H1 (cell line): ENCODE results near the gene PLPP2. TPM values are rescaled to one million over a fixed set of nuclear protein-coding genes. Genes with fewer than 3 reads are reported as not detected.

Source experiments
- BCL11A ChIP-seq, 2 experiments: IDR thresholded peaks; one replicate each; pipeline ENCODE4 v1.6.1; 2011; ENCODE audit warnings: low read depth in 2 of 2, low read length in 2 of 2, mild to moderate bottlenecking in 2 of 2
- EGR1 ChIP-seq: IDR thresholded peaks from 2 replicates; pipeline ENCODE4 v1.6.1; 2011; ENCODE audit warnings: low read depth, low read length, borderline replicate concordance
- NANOG ChIP-seq: IDR thresholded peaks from 2 replicates; pipeline ENCODE4 v1.6.1; 2011; ENCODE audit warnings: low read length, low read depth, mild to moderate bottlenecking, inconsistent platforms; ENCODE audit not compliant: insufficient read depth, poor library complexity, severe bottlenecking
- NRF1 ChIP-seq: IDR thresholded peaks from 2 replicates; pipeline ENCODE4 v1.6.1; 2011; ENCODE audit warnings: mild to moderate bottlenecking, low read depth, low read length, improper control_type of control experiment
- RBBP5 ChIP-seq: IDR thresholded peaks from 2 replicates; pipeline ENCODE4 v1.7.1; 2012; ENCODE audit warnings: low read depth, mild to moderate bottlenecking, inconsistent platforms, low read length, moderate library complexity, borderline replicate concordance
- SIX5 ChIP-seq: IDR thresholded peaks from 2 replicates; pipeline ENCODE4 v1.6.1; 2011; ENCODE audit warnings: mild to moderate bottlenecking, low read depth, low read length
- SP2 ChIP-seq: IDR thresholded peaks from 2 replicates; pipeline ENCODE4 v1.6.1; 2012; ENCODE audit warnings: mild to moderate bottlenecking, low read length, inconsistent platforms
- TCF12 ChIP-seq: IDR thresholded peaks from 2 replicates; pipeline ENCODE4 v1.6.1; 2011; ENCODE audit warnings: low read depth, mild to moderate bottlenecking, low read length
- polyA plus RNA-seq, 7 experiments: library from polyadenylated mRNA; depleted of rRNA in 3 of 7; stranded (reverse) in 5 of 7; unstranded in 2 of 7; fragments of >200 nt in 5 of 7; fragments of 200-250 nt in 2 of 7; gene quantifications; 1 replicate in 5 of 7; 2 replicates in 1 of 7; 4 replicates in 1 of 7; pipeline versions ENCODE4 v1.2.1 to v1.2.3, GENCODE V29; 2011 to 2013; ENCODE audit warnings: missing spikeins in 2 of 7, mixed read lengths in 2 of 7
- total RNA-seq: library from RNA; stranded (reverse); fragmentation: NEBNext Ultra II Directional; extraction: Animal tissue kit (Norgen Biotek cat#: 25700); gene quantifications from 2 replicates; pipeline ENCODE4 v1.2.1, GENCODE V29; 2021
- TF ChIP-seq, protein P1 (sequence below): fragments of 300-600 bp; sonication (generic); IDR thresholded peaks from 2 replicates; pipeline ENCODE4 v1.7.1; 2012; ENCODE audit warnings: low read length, moderate library complexity, mild to moderate bottlenecking, inconsistent platforms; ENCODE audit not compliant: insufficient replicate concordance
- TF ChIP-seq, protein P2 (sequence below): IDR thresholded peaks from 2 replicates; pipeline ENCODE4 v1.6.1; 2012; ENCODE audit warnings: inconsistent platforms

PLPP2 gene
- total and polyA plus RNA-seq, 2 of the 8 experiments (the other 6 are each of a cell fraction or from before 2014, with no cell fraction given), result 101 to 195 TPM

DNA sequence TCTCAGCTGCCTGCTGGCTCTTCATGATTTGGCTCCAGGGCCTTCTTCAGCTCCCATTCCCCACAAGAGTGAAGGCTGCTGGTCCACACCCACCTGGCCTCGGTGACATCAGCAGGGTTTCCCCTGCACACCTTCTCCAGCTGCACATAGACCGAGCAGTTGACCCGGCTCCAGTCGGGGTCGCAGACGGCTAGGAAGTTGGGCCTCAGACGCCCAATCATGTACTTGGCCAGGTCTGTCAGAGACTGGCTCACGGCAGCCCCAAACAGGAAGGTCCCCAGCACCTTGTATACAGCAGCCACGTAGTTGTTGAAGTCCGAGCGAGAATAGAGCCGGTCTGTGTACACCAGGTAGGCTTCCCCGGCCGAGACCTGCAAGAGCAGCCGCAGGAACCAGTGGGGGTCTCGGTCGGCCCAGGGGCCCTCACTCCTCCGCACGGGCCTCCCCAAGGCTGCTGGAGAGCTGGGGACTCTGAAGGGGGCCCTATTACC, 3.8 kb downstream of the PLPP2 start (continued):
- TF ChIP-seq, protein P1, sequence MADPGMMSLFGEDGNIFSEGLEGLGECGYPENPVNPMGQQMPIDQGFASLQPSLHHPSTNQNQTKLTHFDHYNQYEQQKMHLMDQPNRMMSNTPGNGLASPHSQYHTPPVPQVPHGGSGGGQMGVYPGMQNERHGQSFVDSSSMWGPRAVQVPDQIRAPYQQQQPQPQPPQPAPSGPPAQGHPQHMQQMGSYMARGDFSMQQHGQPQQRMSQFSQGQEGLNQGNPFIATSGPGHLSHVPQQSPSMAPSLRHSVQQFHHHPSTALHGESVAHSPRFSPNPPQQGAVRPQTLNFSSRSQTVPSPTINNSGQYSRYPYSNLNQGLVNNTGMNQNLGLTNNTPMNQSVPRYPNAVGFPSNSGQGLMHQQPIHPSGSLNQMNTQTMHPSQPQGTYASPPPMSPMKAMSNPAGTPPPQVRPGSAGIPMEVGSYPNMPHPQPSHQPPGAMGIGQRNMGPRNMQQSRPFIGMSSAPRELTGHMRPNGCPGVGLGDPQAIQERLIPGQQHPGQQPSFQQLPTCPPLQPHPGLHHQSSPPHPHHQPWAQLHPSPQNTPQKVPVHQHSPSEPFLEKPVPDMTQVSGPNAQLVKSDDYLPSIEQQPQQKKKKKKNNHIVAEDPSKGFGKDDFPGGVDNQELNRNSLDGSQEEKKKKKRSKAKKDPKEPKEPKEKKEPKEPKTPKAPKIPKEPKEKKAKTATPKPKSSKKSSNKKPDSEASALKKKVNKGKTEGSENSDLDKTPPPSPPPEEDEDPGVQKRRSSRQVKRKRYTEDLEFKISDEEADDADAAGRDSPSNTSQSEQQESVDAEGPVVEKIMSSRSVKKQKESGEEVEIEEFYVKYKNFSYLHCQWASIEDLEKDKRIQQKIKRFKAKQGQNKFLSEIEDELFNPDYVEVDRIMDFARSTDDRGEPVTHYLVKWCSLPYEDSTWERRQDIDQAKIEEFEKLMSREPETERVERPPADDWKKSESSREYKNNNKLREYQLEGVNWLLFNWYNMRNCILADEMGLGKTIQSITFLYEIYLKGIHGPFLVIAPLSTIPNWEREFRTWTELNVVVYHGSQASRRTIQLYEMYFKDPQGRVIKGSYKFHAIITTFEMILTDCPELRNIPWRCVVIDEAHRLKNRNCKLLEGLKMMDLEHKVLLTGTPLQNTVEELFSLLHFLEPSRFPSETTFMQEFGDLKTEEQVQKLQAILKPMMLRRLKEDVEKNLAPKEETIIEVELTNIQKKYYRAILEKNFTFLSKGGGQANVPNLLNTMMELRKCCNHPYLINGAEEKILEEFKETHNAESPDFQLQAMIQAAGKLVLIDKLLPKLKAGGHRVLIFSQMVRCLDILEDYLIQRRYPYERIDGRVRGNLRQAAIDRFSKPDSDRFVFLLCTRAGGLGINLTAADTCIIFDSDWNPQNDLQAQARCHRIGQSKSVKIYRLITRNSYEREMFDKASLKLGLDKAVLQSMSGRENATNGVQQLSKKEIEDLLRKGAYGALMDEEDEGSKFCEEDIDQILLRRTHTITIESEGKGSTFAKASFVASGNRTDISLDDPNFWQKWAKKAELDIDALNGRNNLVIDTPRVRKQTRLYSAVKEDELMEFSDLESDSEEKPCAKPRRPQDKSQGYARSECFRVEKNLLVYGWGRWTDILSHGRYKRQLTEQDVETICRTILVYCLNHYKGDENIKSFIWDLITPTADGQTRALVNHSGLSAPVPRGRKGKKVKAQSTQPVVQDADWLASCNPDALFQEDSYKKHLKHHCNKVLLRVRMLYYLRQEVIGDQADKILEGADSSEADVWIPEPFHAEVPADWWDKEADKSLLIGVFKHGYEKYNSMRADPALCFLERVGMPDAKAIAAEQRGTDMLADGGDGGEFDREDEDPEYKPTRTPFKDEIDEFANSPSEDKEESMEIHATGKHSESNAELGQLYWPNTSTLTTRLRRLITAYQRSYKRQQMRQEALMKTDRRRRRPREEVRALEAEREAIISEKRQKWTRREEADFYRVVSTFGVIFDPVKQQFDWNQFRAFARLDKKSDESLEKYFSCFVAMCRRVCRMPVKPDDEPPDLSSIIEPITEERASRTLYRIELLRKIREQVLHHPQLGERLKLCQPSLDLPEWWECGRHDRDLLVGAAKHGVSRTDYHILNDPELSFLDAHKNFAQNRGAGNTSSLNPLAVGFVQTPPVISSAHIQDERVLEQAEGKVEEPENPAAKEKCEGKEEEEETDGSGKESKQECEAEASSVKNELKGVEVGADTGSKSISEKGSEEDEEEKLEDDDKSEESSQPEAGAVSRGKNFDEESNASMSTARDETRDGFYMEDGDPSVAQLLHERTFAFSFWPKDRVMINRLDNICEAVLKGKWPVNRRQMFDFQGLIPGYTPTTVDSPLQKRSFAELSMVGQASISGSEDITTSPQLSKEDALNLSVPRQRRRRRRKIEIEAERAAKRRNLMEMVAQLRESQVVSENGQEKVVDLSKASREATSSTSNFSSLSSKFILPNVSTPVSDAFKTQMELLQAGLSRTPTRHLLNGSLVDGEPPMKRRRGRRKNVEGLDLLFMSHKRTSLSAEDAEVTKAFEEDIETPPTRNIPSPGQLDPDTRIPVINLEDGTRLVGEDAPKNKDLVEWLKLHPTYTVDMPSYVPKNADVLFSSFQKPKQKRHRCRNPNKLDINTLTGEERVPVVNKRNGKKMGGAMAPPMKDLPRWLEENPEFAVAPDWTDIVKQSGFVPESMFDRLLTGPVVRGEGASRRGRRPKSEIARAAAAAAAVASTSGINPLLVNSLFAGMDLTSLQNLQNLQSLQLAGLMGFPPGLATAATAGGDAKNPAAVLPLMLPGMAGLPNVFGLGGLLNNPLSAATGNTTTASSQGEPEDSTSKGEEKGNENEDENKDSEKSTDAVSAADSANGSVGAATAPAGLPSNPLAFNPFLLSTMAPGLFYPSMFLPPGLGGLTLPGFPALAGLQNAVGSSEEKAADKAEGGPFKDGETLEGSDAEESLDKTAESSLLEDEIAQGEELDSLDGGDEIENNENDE, result no peak
- TF ChIP-seq, protein P2, sequence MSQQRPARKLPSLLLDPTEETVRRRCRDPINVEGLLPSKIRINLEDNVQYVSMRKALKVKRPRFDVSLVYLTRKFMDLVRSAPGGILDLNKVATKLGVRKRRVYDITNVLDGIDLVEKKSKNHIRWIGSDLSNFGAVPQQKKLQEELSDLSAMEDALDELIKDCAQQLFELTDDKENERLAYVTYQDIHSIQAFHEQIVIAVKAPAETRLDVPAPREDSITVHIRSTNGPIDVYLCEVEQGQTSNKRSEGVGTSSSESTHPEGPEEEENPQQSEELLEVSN, result no peak
- no peak for TF ChIP-seq NANOG
- TF ChIP-seq SIX5, result no peak
- TF ChIP-seq TCF12, result no peak
- TF ChIP-seq NRF1, result no peak
- TF ChIP-seq SP2, result no peak
- no peak for TF ChIP-seq EGR1
- no peak for TF ChIP-seq RBBP5
- no peak for TF ChIP-seq BCL11A (IDR thresholded peaks at IDR 0.05; ENCODE audit: low read depth in 2 of 2, low read length in 2 of 2)
